K562 (cell line): ENCODE data around the gene LPGAT1. TPM values are rescaled to one million over a fixed set of nuclear protein-coding genes. Genes with fewer than 3 reads are reported as not detected.

Experiments used
- BACH1 ChIP-seq: fragments of 200-800 bp; sonication (Bioruptor generic); IDR thresholded peaks from 2 replicates; pipeline ENCODE4 v1.6.1; 2016; ENCODE audit warnings: missing genetic modification characterization, missing compliant biosample characterization
- BHLHE40 ChIP-seq: IDR thresholded peaks from 2 replicates; pipeline ENCODE4 v1.6.1; 2011; ENCODE audit warnings: low read length, improper control_type of control experiment
- CEBPB ChIP-seq: fragments of 450-650 bp; IDR thresholded peaks from 2 replicates; pipeline ENCODE4 v1.6.1; 2016; ENCODE audit warnings: missing genetic modification characterization, missing compliant biosample characterization
- FUS ChIP-seq: fragments of 200-400 bp; formaldehyde crosslinking; optimal IDR thresholded peaks from 2 replicates; pipeline ENCODE3; 2017; ENCODE audit warnings: low read depth, low read length
- HCFC1 ChIP-seq: IDR thresholded peaks from 2 replicates; pipeline ENCODE4 v1.6.1; 2012; ENCODE audit warnings: low read depth, low read length, improper control_type of control experiment
- HOMEZ ChIP-seq: fragments of 250-450 bp; sonication (Bioruptor Pico); IDR thresholded peaks from 2 replicates; pipeline ENCODE4 v1.4.0; 2020; ENCODE audit warnings: mild to moderate bottlenecking, moderate library complexity
- JUND ChIP-seq, 2 experiments: IDR thresholded peaks; 2 replicates in 1 of 2; 3 replicates in 1 of 2; pipeline ENCODE4 v1.6.1; 2011; ENCODE audit warnings: borderline replicate concordance in 2 of 2, low read depth in 2 of 2, low read length in 2 of 2, improper control_type of control experiment in 1 of 2, missing biosample characterization in 1 of 2, missing genetic modification characterization in 1 of 2, missing genetic modification reagents in 1 of 2
- KAT8 ChIP-seq: fragments of 450-650 bp; IDR thresholded peaks from 2 replicates; pipeline ENCODE4 v1.6.1; 2016; ENCODE audit warnings: low read depth, mild to moderate bottlenecking
- KDM1A ChIP-seq, 2 experiments: fragments of 450-650 bp; IDR thresholded peaks; 2 replicates each; pipeline ENCODE4 v1.6.1; 2016; ENCODE audit warnings: mild to moderate bottlenecking in 2 of 2
- MEIS2 ChIP-seq: fragments of 450-650 bp; IDR thresholded peaks from 2 replicates; pipeline ENCODE4 v1.6.1; 2014; ENCODE audit warnings: mild to moderate bottlenecking; ENCODE audit not compliant: partially characterized antibody
- NFE2L1 ChIP-seq: fragments of 450-650 bp; IDR thresholded peaks from 2 replicates; pipeline ENCODE4 v1.6.1; 2016; ENCODE audit warnings: missing genetic modification characterization, low read depth, mild to moderate bottlenecking, missing compliant biosample characterization, moderate library complexity, borderline replicate concordance
- NFXL1 ChIP-seq: fragments of 450-650 bp; formaldehyde crosslinking; IDR thresholded peaks from 2 replicates; pipeline ENCODE4 v1.4.0; 2021; ENCODE audit warnings: mild to moderate bottlenecking
- OTX1 ChIP-seq: fragments of 450-650 bp; formaldehyde crosslinking; IDR thresholded peaks from 2 replicates; pipeline ENCODE4 v1.4.0; 2022; ENCODE audit warnings: mild to moderate bottlenecking
- PHF21A ChIP-seq: fragments of 450-650 bp; IDR thresholded peaks from 2 replicates; pipeline ENCODE4 v1.6.1; 2017; ENCODE audit warnings: low read depth, borderline replicate concordance
- SAP30 ChIP-seq: fragments of 200-600 bp; sonication (generic); IDR thresholded peaks from 2 replicates; pipeline ENCODE4 v1.6.1; 2012; ENCODE audit warnings: borderline replicate concordance, low read depth, mild to moderate bottlenecking, moderate library complexity, low read length, control low read depth, inconsistent platforms; ENCODE audit not compliant: insufficient read depth, poor library complexity, severe bottlenecking
- SNIP1 ChIP-seq: fragments of 450-650 bp; IDR thresholded peaks from 2 replicates; pipeline ENCODE4 v1.7.1; 2017; ENCODE audit warnings: low read depth, mild to moderate bottlenecking
- SNRNP70 ChIP-seq: fragments of 200-400 bp; formaldehyde crosslinking; optimal IDR thresholded peaks from 2 replicates; pipeline ENCODE3; 2017; ENCODE audit warnings: low read depth, low read length
- SP1 ChIP-seq: sonication (generic); formaldehyde crosslinking; IDR thresholded peaks from 2 replicates; pipeline ENCODE4 v1.8.1; 2022; ENCODE audit warnings: mild to moderate bottlenecking, missing genetic modification reagents
- STAG1 ChIP-seq: sonication (generic); formaldehyde crosslinking; IDR thresholded peaks from 2 replicates; pipeline ENCODE4 v1.5.0; 2020; ENCODE audit warnings: missing genetic modification reagents, borderline replicate concordance
- TEAD2 ChIP-seq: fragments of 450-650 bp; IDR thresholded peaks from 2 replicates; pipeline ENCODE4 v1.6.1; 2016; ENCODE audit warnings: missing genetic modification characterization, control low read depth, missing compliant biosample characterization
- TEAD4 ChIP-seq, 2 experiments: sonication (generic) in 1 of 2; formaldehyde crosslinking in 1 of 2; IDR thresholded peaks; 2 replicates each; pipeline versions ENCODE4 v1.6.1 to v1.8.0; 2012 to 2022; ENCODE audit warnings: borderline replicate concordance in 1 of 2, inconsistent platforms in 1 of 2, low read length in 1 of 2, mild to moderate bottlenecking in 1 of 2, missing genetic modification reagents in 1 of 2
- THRA ChIP-seq: fragments of 450-650 bp; IDR thresholded peaks from 2 replicates; pipeline ENCODE4 v1.6.1; 2017; ENCODE audit warnings: mild to moderate bottlenecking, moderate library complexity
- ZNF146 ChIP-seq: IDR thresholded peaks from one replicate; pipeline ENCODE4 v1.6.1; 2018; ENCODE audit warnings: missing compliant biosample characterization; ENCODE audit not compliant: unreplicated experiment
- ZNF23 ChIP-seq: fragments of 250-450 bp; sonication (Bioruptor Pico); IDR thresholded peaks from 2 replicates; pipeline ENCODE4 v1.4.0; 2020; ENCODE audit warnings: mild to moderate bottlenecking
- ZNF239 ChIP-seq: fragments of 250-450 bp; sonication (Bioruptor Pico); IDR thresholded peaks from 2 replicates; pipeline ENCODE4 v1.4.0; 2020; ENCODE audit warnings: mild to moderate bottlenecking
- ZNF561 ChIP-seq: fragments of 450-650 bp; formaldehyde crosslinking; conservative IDR thresholded peaks from 2 replicates; pipeline ENCODE4 v1.4.0; 2020; ENCODE audit warnings: mild to moderate bottlenecking, moderate library complexity
- ZNF830 ChIP-seq: fragments of 250-450 bp; sonication (Bioruptor Pico); IDR thresholded peaks from 2 replicates; pipeline ENCODE4 v1.5.0; 2021; ENCODE audit warnings: mild to moderate bottlenecking
- polyA plus RNA-seq, 8 experiments: library from polyadenylated mRNA; depleted of rRNA in 4 of 8; stranded (reverse) in 5 of 8; unstranded in 3 of 8; fragments of >200 nt; fragmentation: Nextera tagmentation in 2 of 8; fragmentation: Illumina TruSeq in 1 of 8; extraction: Ambion mirVana in 2 of 8; extraction: Trizol in 1 of 8; gene quantifications; 2 replicates each; pipeline versions ENCODE4 v1.2.1 to v1.2.3, GENCODE V29; 2011 to 2014; ENCODE audit warnings: inconsistent platforms in 1 of 8, missing spikeins in 1 of 8
- total RNA-seq, 7 experiments: library from RNA; depleted of rRNA in 6 of 7; stranded (reverse); fragments of >200 nt in 6 of 7; fragmentation: Illumina TruSeq in 2 of 7; extraction: Trizol in 2 of 7; gene quantifications; 2 replicates each; pipeline versions ENCODE4 v1.2.1 to v1.2.3, GENCODE V29; 2011 to 2021; ENCODE audit warnings: low replicate concordance in 1 of 7

Gene LPGAT1
- total and polyA plus RNA-seq, 9 of the 15 experiments (the other 6 are each of a cell fraction or from before 2014, with no cell fraction given), result 5.7 to 31.4 (median 16.3) TPM

- TF ChIP-seq STAG1, result no peak
- TF ChIP-seq TEAD2 (tag), result no peak
- TF ChIP-seq OTX1 (CRISPR knock-in tag), result no peak
- TF ChIP-seq KAT8, result no peak
- no peak for TF ChIP-seq HCFC1
- no peak for TF ChIP-seq ZNF239 (CRISPR knock-in tag)
- 0 out of 2 replicates have a peak, but pooled peaks have one; percentile 29 for TF ChIP-seq CEBPB (tag)
- peak; percentile 27 for TF ChIP-seq MEIS2
- TF ChIP-seq TEAD4 (IDR thresholded peaks at IDR 0.05; ENCODE audit: low read length), result no peak
- no peak for TF ChIP-seq TEAD4 (CRISPR knock-in tag; IDR thresholded peaks at IDR 0.05; ENCODE audit: borderline replicate concordance)
- TF ChIP-seq NFE2L1 (tag), result peak; percentile 80
- 0 out of 2 replicates have a peak, but pooled peaks have one; percentile 47 for TF ChIP-seq BACH1
- no peak for TF ChIP-seq JUND (IDR thresholded peaks at IDR 0.05; ENCODE audit: borderline replicate concordance, low read depth, low read length)
- peak; percentile 46; the same call in 1 of the 3 replicates for TF ChIP-seq JUND (tag; IDR thresholded peaks at IDR 0.05; ENCODE audit: borderline replicate concordance, low read depth, low read length)
- no peak for TF ChIP-seq SNIP1
- TF ChIP-seq BHLHE40, result no peak
- no peak for TF ChIP-seq ZNF830 (CRISPR knock-in tag)
- no peak for TF ChIP-seq HOMEZ (CRISPR knock-in tag)
- no peak for TF ChIP-seq FUS
- no peak for TF ChIP-seq PHF21A
- TF ChIP-seq THRA, result no peak
- peak in 1 of 2 experiments; percentile 38; a peak in 1 of 4 replicates for TF ChIP-seq KDM1A (IDR thresholded peaks at IDR 0.05)
- no peak for TF ChIP-seq SP1 (CRISPR knock-in tag)
- no peak for TF ChIP-seq ZNF146 (CRISPR knock-in tag)
- TF ChIP-seq SAP30, result no peak
- no peak for TF ChIP-seq NFXL1 (CRISPR knock-in tag)
- TF ChIP-seq SNRNP70, result no peak
- no peak for TF ChIP-seq ZNF23
- TF ChIP-seq ZNF561 (CRISPR knock-in tag), result no peak
Measured at GRCh38 chr1:211731456-211732292, 98.9 kb downstream of the LPGAT1 start (continued).
